ENCODE results near the gene SUV39H1.
"Not testable (repeated sequence)": the region's sequence is repeated elsewhere in the genome, so short reads cannot be mapped to it uniquely, and the experiment has no call there.

Gene SUV39H1

GRCh38 chrX:48688531-48689150 lies 7.9 kb upstream of the SUV39H1 start:
- DNase-seq (ENCODE audit: low read depth): no peak

- no peak for DNase-seq (ENCODE audit: low read depth)
Observed at GRCh38 chrX:48689208-48689920, 7.2 kb upstream of the SUV39H1 start.

GRCh38 chrX:48691746-48692145 lies 4.8 kb upstream of the SUV39H1 start:
- DNase-seq (ENCODE audit: low read depth): not testable (repeated sequence)

- DNase-seq (ENCODE audit: low read depth): no peak
Observed at GRCh38 chrX:48694776-48695533, 1.6 kb upstream of the SUV39H1 start.

GRCh38 chrX:48695534-48695896 lies 1.0 kb upstream of the SUV39H1 start:
- peak; percentile 42 for DNase-seq (ENCODE audit: low read depth)

- DNase-seq (ENCODE audit: low read depth): no peak
Observed at GRCh38 chrX:48695925-48696300, 621 bp upstream of the SUV39H1 start.

- peak; percentile 24 for DNase-seq (ENCODE audit: low read depth)
Observed at GRCh38 chrX:48696909-48697727, 584 bp downstream of the SUV39H1 start.

GRCh38 chrX:48698306-48698705 lies 1.8 kb downstream of the SUV39H1 start:
- no peak for DNase-seq (ENCODE audit: low read depth)

GRCh38 chrX:48700246-48700645 lies 3.7 kb downstream of the SUV39H1 start:
- DNase-seq (ENCODE audit: low read depth): no peak

GRCh38 chrX:48700951-48701653 lies 4.6 kb downstream of the SUV39H1 start:
- DNase-seq (ENCODE audit: low read depth): peak; percentile 41

GRCh38 chrX:48702032-48702431 lies 5.5 kb downstream of the SUV39H1 start:
- no peak for DNase-seq (ENCODE audit: low read depth)

GRCh38 chrX:48702716-48703115 lies 6.2 kb downstream of the SUV39H1 start:
- DNase-seq (ENCODE audit: low read depth): no peak

- DNase-seq (ENCODE audit: low read depth): no peak
Observed at GRCh38 chrX:48703228-48703627, 6.7 kb downstream of the SUV39H1 start.

- peak; percentile 18 for DNase-seq (ENCODE audit: low read depth)
Observed at GRCh38 chrX:48703642-48704481, 7.3 kb downstream of the SUV39H1 start.

- DNase-seq (ENCODE audit: low read depth): no peak
Observed at GRCh38 chrX:48705871-48706270, 9.3 kb downstream of the SUV39H1 start.

- DNase-seq (ENCODE audit: low read depth): no peak
Observed at GRCh38 chrX:48709522-48710112, 13.1 kb downstream of the SUV39H1 start.

- DNase-seq (ENCODE audit: low read depth): no peak
Observed at GRCh38 chrX:48711162-48711928, 14.8 kb downstream of the SUV39H1 start.

GRCh38 chrX:48711929-48712505 lies 15.5 kb downstream of the SUV39H1 start:
- DNase-seq (ENCODE audit: low read depth): no peak

GRCh38 chrX:48713847-48714246 lies 17.3 kb downstream of the SUV39H1 start:
- no peak for DNase-seq (ENCODE audit: low read depth)
